Measurements from ENCODE around the gene LAIR1. TPM values are rescaled to one million over a fixed set of nuclear protein-coding genes. Genes with fewer than 3 reads are reported as not detected.
"Not testable (repeated sequence)": the region's sequence is repeated elsewhere in the genome, so short reads cannot be mapped to it uniquely, and the experiment has no call there.

The LAIR1 gene
- total RNA-seq, 1 experiment from 2014 or later, result not detected

GRCh38 chr19:54390942-54391577, 26.3 kb upstream of the LAIR1 start:
- Histone ChIP-seq H3K27me3 (replicated peaks) (peaks cover 17% of the 10 kb centered on the region), H3K9me3 (replicated peaks) (0 out of 2 replicates have a peak, but pooled peaks cover 3% of the 10 kb centered on the region), H3K27ac (no peak overlapping the region), H3K4me3 (no peak overlapping the region), H3K36me3 (no peaks in the 10 kb centered on the region), H3K4me1 (replicated peaks) (no peaks in the 10 kb centered on the region)
- peak; percentile 18 to 58 for DNase-seq (ENCODE audit: low read depth in 1 of 2, low spot score in 2 of 2)

DNA sequence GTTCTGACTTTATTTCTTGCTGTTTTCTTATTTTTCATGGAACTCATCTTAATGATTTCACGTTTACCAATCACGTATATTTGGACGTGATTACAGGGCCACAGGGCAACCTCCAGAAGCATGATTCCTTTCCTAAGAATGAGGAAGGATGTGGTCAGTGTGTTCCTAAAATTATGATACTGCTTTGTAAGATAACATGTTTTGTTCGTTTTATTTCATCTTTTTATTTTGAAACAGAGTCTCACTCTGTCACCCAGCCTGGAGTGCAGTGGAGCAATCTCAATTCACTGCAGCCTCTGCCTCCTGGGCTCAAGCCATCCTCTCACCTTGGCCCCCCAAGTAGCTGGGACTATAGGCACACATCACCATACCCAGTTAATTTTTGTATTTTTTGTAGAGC, 24.8 kb upstream of the LAIR1 start:
- Histone ChIP-seq H3K4me1 (replicated peaks) (no peaks in the 10 kb centered on the region), H3K27me3 (replicated peaks) (peaks cover 17% of the 10 kb centered on the region), H3K27ac (no peak overlapping the region), H3K36me3 (no peaks in the 10 kb centered on the region), H3K4me3 (no peak overlapping the region), H3K9me3 (replicated peaks) (0 out of 2 replicates have a peak, but pooled peaks cover 3% of the 10 kb centered on the region)
- DNase-seq (ENCODE audit: low read depth in 1 of 2, low spot score in 2 of 2), result no peak

DNA sequence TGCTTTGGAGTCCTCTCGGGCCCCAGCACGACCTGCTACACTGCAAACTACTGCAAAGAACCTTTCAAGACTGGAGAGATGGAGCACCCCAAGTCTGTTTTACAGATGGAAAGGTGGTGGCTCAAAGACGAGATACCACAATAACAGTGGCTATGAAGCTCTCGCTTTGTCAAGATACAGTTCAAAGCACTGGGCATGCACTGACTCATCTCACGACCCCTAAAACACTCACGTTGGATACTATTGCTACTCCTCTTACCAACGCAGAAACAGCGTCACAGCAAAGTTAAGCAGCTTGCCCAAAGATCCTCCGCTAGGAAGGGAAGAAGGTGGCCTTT, 24.0 kb upstream of the LAIR1 start:
- H3K4me1 ChIP-seq (replicated peaks), result no peaks in the 10 kb centered on the region
- DNase-seq (ENCODE audit: low read depth in 1 of 2, low spot score in 2 of 2), result no peak
- H3K36me3 ChIP-seq, result no peaks in the 10 kb centered on the region
- H3K27me3 ChIP-seq (replicated peaks), result peaks cover 17% of the 10 kb centered on the region
- no peak overlapping the region for H3K4me3 ChIP-seq
- H3K27ac ChIP-seq, result no peak overlapping the region
- 0 out of 2 replicates have a peak, but pooled peaks cover 3% of the 10 kb centered on the region for H3K9me3 ChIP-seq (replicated peaks)

GRCh38 chr19:54387991-54388801, 23.5 kb upstream of the LAIR1 start:
- peaks cover 17% of the 10 kb centered on the region for H3K27me3 ChIP-seq (replicated peaks)
- no peak overlapping the region for H3K27ac ChIP-seq
- 0 out of 2 replicates have a peak, but pooled peaks cover 3% of the 10 kb centered on the region for H3K9me3 ChIP-seq (replicated peaks)
- no peaks in the 10 kb centered on the region for H3K4me1 ChIP-seq (replicated peaks)
- no peaks in the 10 kb centered on the region for H3K36me3 ChIP-seq
- H3K4me3 ChIP-seq, result no peak overlapping the region
- no peak for DNase-seq (ENCODE audit: low read depth in 1 of 2, low spot score in 2 of 2)

DNA sequence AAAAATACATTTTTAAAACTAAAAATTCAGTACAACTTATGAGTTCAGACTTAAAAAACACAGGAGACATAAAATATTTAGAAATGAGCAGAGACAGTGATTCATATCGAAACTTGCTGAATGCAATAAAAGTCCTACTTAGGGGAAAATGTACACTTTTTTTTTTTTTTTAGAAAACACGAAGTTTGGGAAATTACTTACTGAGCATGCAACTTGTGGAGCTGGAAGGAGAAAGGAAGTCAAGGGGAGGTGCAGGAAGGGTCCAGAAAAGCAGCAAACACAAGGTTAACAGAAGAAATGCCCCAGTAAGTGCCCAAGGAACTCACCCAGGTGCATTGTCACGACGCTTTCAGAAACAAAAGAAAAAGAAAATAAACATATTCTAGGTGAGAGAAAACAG, 18.6 kb upstream of the LAIR1 start:
- Histone ChIP-seq H3K36me3 (no peaks in the 10 kb centered on the region), H3K27ac (no peak overlapping the region), H3K4me3 (no peak overlapping the region), H3K27me3 (replicated peaks) (peaks cover 10% of the 10 kb centered on the region), H3K9me3 (replicated peaks) (no peaks in the 10 kb centered on the region), H3K4me1 (replicated peaks) (no peaks in the 10 kb centered on the region)
- DNase-seq (ENCODE audit: low read depth in 1 of 2, low spot score in 2 of 2), result no peak

DNA sequence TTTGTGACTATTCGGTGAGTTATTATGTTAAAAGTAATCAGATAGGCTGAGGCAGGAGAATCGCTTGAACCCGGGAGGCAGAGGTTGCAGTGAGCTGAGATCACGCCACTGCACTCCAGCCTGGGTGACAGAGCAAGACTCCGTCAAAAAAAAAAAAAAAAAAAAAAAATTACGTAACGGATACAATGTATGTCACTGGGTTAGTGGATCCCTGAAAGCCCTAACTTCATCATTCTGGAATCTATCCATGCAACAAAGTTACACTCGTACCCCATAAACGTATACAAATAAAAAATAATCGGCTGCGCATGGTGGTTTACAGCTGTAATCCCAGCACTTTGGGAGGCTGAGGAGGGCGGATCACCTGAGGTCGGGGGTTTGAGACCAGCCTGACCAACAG, 17.3 kb upstream of the LAIR1 start:
- H3K9me3 ChIP-seq (replicated peaks); H3K36me3 ChIP-seq; H3K4me3 ChIP-seq; H3K27ac ChIP-seq; DNase-seq (ENCODE audit: low read depth in 1 of 2, low spot score in 2 of 2); H3K4me1 ChIP-seq (replicated peaks); H3K27me3 ChIP-seq (replicated peaks): not testable (repeated sequence)

- Histone ChIP-seq H3K4me1 (replicated peaks) (no peaks in the 10 kb centered on the region), H3K27me3 (replicated peaks) (no peaks in the 10 kb centered on the region), H3K4me3 (no peak overlapping the region), H3K9me3 (replicated peaks) (no peaks in the 10 kb centered on the region), H3K36me3 (no peaks in the 10 kb centered on the region), H3K27ac (no peak overlapping the region)
- no peak for DNase-seq (ENCODE audit: low read depth in 1 of 2, low spot score in 2 of 2)
These were observed 16.2 kb upstream of the LAIR1 start for GRCh38 chr19:54380897-54381296.

GRCh38 chr19:54379187-54379678, 14.5 kb upstream of the LAIR1 start:
- Histone ChIP-seq H3K36me3 (no peaks in the 10 kb centered on the region), H3K4me3 (no peak overlapping the region), H3K27me3 (replicated peaks) (no peaks in the 10 kb centered on the region), H3K27ac (no peak overlapping the region), H3K9me3 (replicated peaks) (no peaks in the 10 kb centered on the region), H3K4me1 (replicated peaks) (no peaks in the 10 kb centered on the region)
- no peak for DNase-seq (ENCODE audit: low read depth in 1 of 2, low spot score in 2 of 2)

DNA sequence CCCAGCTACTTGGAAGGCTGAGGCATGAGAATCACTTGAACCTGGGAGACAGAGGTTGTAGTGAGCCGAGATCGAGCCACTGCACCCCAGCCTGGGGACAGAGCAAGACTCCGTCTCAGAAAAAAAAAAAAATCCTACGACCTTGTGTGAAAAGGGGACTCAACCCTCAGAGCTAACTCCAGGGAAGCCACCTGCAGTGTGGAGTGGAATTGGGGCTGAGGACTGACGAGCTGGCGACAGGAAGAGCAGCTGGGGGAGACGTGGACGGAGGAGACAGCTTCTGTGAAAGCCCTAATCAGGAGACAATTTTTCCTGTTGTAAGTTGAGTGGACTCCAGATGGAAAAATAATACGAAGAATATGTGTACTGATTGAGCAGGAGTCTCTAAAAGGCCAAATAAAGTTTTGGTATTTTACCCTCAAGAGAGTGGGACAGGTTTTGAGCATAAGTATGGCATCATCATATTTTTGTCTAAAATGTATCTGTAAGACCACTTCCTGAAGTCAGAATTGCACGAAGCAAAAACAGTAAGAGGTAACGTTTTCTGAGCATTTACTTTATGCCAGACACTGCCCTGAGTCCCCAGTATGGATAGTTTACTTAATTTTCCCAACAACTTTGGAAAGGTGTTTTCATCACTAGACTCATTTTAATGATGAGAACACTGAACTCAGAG, 12.0 kb upstream of the LAIR1 start:
- Histone ChIP-seq H3K27ac (no peak overlapping the region), H3K27me3 (replicated peaks) (no peaks in the 10 kb centered on the region), H3K9me3 (replicated peaks) (no peaks in the 10 kb centered on the region), H3K36me3 (no peaks in the 10 kb centered on the region), H3K4me1 (replicated peaks) (no peaks in the 10 kb centered on the region), H3K4me3 (no peak overlapping the region)
- no peak for DNase-seq (ENCODE audit: low read depth in 1 of 2, low spot score in 2 of 2)

GRCh38 chr19:54375181-54375938, 10.6 kb upstream of the LAIR1 start:
- not testable (repeated sequence) for H3K4me3 ChIP-seq; H3K27me3 ChIP-seq (replicated peaks); H3K36me3 ChIP-seq; H3K27ac ChIP-seq; H3K9me3 ChIP-seq (replicated peaks); DNase-seq (ENCODE audit: low read depth in 1 of 2, low spot score in 2 of 2); H3K4me1 ChIP-seq (replicated peaks)

GRCh38 chr19:54373781-54374631, 9.3 kb upstream of the LAIR1 start:
- Histone ChIP-seq H3K4me3 (no peak overlapping the region), H3K27me3 (replicated peaks) (no peaks in the 10 kb centered on the region), H3K36me3 (no peaks in the 10 kb centered on the region), H3K9me3 (replicated peaks) (no peaks in the 10 kb centered on the region), H3K27ac (no peak overlapping the region), H3K4me1 (replicated peaks) (no peaks in the 10 kb centered on the region)
- DNase-seq (ENCODE audit: low read depth in 1 of 2, low spot score in 2 of 2), result no peak

DNA sequence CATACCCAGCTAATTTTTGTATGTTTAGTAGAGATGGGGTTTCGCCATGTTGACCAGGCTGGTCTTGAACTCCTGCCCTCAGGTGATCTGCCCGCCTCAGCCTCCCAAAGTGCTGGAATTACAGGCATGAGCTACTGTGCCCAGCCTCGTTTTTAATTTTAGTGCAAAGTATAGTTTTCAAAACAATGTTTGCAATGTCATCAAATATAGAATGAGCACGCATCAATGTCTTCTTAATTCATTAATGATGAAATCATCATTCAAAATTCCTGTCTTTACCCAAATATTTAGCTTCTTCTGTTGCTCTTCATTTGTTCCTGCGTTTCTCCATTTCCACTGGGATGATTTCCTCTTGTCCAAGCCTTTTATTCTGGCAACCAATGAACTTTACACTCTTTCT, 6.7 kb upstream of the LAIR1 start:
- not testable (repeated sequence) for H3K36me3 ChIP-seq; H3K9me3 ChIP-seq (replicated peaks); DNase-seq (ENCODE audit: low read depth in 1 of 2, low spot score in 2 of 2); H3K4me3 ChIP-seq; H3K27me3 ChIP-seq (replicated peaks); H3K27ac ChIP-seq; H3K4me1 ChIP-seq (replicated peaks)

GRCh38 chr19:54370434-54370796, 5.7 kb upstream of the LAIR1 start:
- H3K27ac ChIP-seq; H3K4me1 ChIP-seq (replicated peaks); H3K9me3 ChIP-seq (replicated peaks); H3K4me3 ChIP-seq; H3K36me3 ChIP-seq; H3K27me3 ChIP-seq (replicated peaks); DNase-seq (ENCODE audit: low read depth in 1 of 2, low spot score in 2 of 2): not testable (repeated sequence)

Data from SJSA1 (cell line).